ENCODE data around the gene MMP28.

MMP28 gene

DNA sequence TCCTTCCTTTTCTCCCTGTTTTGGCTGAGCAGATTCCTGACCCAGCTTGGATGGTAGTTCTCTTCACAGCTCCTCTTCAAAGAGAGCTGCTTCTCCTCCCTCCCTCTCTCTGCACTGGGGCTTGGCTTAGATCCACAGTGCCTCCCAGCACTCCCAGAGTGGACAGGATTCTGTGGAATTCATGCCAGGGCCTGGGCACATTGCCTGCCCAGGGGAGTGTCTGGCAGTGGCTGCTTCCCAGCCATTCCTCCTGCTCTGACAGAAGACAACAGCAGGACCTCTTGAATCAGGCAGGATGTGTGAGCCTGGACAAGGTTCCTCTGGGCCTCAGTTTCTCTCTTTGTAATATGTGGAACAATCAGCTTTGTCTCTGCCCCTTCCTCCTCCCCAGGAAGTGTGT is 4.5 kb upstream of the MMP28 start:
- DNase-seq (ENCODE audit: low spot score): peak; percentile 81

- no peak for DNase-seq (ENCODE audit: low spot score)
Observed at GRCh38 chr17:35797918-35798317, 2.5 kb upstream of the MMP28 start.

DNA sequence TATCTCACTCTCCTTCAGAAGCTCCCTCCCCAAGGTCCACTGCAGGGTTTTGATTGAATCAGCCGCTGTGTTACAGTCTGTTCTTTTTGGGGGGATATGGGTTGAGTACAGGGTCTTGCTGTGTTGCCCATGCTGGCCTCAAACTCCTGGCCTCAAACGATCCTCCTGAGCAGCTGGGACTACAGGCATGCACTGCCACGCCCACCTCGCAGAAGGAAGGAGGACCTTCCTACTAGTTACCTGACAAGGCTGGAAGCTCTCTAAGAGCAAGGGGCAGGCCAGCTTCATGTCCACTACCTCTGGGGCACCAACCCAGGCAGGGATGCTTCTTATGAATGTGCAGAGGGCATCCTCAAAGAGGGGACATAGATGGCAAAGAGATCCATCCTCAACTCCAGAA is 1.9 kb upstream of the MMP28 start:
- no peak for DNase-seq (ENCODE audit: low spot score)

DNA sequence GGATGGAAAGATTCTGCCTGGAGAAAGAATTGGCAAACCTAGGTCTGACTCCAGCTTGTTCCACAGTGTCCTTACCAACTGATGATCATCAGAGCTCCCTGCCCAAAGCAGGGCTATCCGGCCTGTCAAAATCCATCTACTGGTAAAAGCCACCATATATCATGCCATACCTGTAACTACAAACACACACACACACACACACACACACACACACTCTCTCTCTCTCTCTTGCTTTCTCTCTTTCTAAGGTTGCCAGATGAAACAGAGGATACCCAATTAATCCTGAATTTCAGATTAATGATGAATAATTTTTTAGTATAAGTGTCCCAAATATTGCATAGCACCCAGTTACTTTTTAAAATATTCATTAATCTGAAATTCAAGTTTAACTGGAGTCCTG is 1.5 kb upstream of the MMP28 start:
- DNase-seq (ENCODE audit: low spot score): no peak

DNA sequence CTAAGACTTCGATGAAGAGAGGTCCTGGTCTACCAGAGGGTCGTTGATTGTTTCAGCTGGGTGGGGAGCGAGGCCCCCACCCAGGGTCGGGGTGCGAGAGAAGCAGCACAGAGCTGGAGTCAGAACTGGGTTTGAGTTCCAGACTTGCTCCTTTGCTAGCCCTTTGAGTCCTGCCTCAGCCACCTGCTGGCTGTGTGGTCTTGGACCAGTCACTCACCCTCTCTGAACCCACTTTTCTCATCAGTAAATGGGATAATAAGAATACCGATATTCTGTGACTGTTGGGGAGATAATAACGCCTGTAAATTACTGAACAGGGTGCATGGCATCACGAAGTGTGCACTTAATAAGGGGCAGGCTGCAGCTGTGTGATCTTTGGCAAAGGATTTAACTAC is 427 bp upstream of the MMP28 start:
- DNase-seq (ENCODE audit: low spot score): no peak

- DNase-seq (ENCODE audit: low spot score): no peak
Observed at GRCh38 chr17:35793257-35793656, 2.2 kb downstream of the MMP28 start.

DNA sequence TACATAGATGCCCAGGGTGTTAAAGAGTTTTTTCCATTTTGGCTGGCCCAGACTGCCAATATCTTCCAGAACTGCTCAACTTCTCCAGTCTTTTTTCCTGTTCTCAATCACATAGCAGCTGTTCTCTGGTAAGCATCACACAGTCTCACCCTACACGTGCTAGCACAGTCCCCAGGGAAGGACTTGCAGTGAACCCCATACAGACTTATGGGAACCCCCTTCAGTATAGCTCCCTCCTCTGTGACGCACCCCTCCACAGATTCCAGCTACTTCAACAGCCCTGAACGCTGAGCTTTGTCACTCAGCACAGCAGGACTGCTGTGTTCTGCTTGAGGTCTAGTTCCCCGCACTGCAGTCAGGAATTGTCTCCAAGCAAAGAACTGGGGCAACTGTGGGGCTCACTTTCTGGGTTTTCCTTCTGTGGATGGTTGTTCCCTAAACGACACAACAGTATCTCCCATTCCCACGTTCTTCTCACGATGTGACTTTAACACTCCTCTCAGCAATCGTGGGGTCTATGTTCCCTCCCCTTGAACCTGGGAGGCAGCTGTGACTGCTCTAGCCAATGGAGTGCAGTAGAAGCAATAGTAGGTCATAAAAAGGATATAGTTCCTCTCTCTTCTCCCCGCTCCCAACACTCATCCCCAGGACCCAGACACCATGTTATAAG is 3.6 kb downstream of the MMP28 start:
- no peak for DNase-seq (ENCODE audit: low spot score)

- DNase-seq (ENCODE audit: low spot score): no peak
Observed at GRCh38 chr17:35790841-35791240, 4.6 kb downstream of the MMP28 start.

- DNase-seq (ENCODE audit: low spot score): peak; percentile 86
Observed at GRCh38 chr17:35788477-35789368, 6.7 kb downstream of the MMP28 start.

- no peak for DNase-seq (ENCODE audit: low spot score)
Observed at GRCh38 chr17:35786941-35787432, 8.5 kb downstream of the MMP28 start.

DNA sequence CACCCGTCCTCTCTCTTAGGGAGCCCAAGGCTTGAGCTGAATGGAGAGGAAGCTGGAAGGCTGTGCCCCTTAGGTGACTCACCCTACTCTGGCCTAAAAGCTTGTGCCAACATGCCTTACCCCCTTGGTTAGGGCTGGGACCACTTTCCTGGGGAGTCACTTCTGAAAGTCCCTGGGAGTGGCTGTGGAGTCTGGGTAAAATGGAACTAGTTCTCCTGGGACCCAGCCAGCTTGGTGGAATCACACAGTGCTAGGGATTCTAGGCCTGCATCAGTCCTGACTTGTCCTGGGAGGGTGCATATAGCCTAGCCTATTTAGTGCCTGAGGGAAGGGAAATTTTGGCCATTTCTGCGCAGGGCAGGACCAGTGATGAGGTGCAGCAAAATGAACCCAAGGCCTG is 10.5 kb downstream of the MMP28 start:
- no peak for DNase-seq (ENCODE audit: low spot score)

DNA sequence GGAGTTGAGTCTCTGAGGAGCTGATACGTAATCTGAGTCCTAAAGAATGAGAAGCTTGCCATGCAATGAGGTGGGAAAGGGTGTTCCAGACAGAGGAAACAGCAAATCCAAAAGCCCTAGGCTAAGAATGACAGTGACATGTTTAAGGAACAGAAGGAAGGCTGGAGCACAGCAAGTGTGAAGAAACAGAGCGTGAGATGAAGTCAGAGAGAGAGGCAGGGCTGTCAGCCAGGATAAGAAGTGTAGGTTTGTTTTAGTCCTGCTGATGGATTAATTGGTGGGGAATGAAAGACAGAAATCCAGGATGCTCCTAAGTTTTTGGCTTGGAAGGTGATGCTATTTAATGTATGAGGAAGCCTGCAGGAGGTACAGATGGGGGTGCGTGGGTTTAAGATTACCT is 14.5 kb downstream of the MMP28 start:
- no peak for DNase-seq (ENCODE audit: low spot score)

DNA sequence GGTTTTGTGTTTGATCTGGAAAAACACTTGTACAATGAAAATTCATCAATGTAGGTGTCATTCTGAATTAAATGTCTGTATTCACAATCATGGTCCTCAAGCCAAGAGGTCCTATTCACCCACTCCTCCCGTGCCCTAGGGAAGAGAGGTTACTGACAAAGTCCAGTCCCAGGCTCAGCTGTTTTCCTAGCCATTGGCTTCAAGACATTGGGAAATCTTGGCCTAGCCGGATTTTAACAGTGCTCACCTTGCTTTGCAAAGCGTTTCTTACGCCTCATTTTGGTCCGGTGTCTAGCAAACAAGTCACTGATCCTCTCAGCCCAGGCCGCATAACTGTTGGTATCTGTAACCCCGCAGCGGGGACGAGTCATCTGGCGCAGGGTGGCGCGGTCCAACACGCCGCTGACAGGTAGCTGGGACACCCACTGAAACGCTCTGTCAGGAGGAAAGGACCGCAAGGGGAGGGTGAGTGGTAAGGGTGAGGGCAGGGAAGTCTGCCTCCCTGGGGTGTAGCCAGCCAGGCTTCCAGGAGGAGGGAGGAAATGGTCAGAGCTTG is 16.7 kb downstream of the MMP28 start:
- no peak for DNase-seq (ENCODE audit: low spot score)

DNA sequence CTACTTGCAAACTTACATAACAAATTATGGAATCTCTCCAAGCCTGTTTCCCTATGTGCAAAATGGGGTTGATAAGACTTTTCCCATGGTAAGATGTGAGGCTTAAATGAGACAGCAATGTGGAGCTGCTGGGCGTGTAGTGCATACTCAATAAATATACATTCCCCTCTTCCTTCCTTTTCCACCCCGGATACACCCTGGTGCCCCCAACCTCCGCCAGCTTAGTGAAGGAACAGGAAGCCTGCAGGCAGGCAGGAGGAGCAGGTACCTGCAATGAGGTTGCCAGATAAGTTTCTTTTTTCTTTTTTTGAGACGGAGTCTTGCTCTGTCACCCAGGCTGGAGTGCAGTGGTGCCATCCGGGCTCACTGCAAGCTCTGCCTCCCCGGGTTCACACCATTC is 19.9 kb downstream of the MMP28 start:
- DNase-seq (ENCODE audit: low spot score): no peak

DNA sequence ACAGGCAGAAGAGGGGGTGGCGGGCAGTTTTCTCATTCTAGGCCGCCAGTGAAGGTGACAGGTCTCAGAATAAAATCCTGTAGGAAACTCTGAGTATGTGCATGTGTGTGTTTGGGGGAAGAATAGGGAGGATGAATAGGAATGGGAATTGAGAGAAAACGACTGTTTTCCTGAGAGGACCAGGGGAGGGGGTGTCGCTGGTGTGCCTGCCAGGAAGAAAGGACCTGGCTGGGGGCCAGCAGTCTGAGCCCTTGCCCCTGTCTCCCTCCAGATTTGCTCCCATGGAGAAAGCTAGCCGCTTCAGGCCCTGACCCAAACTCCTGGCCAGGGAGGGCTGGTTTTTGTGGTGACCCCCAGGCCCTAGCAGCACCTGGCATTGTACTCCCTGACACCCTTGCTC is 20.4 kb downstream of the MMP28 start:
- DNase-seq (ENCODE audit: low spot score): no peak

- peak; percentile 67 for DNase-seq (ENCODE audit: low spot score)
Observed at GRCh38 chr17:35774499-35774898, 20.9 kb downstream of the MMP28 start.

DNA sequence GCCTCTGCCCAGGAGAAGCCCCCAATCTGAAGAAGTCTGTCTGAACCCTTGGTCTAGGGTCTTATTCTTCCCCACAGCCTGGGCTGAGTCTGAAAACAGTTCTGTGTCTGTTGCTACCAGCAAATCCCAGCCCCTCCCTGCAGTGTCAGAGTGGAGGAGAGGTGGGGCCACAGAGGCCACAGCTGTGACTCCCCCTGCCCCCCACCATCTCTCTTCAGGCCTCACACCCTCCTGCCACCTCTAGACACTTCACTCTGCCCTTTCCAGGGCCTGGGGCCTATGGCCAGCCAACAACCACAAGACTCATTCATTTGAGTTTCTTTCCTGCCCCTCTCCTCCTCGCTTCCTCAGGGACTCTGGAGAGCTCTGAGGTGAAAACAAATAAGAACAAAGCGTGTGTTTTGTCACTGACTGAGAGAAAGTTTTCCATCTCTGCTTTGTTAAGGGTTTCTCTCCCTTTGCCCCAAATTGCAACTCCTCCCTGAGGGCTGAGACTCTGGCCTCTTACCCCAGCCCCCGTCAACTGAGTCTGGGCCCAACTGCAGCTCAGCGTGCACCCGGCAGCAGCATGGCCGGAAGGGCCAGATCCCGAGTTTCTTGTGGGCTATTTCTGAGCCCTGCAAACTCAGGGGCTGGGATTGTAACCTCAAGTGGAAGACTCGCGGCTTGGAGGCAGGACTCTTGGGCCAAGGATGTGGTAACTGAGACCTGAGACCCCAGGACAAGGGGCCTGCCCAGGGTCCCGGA is 21.6 kb downstream of the MMP28 start:
- DNase-seq (ENCODE audit: low spot score): no peak

DNA sequence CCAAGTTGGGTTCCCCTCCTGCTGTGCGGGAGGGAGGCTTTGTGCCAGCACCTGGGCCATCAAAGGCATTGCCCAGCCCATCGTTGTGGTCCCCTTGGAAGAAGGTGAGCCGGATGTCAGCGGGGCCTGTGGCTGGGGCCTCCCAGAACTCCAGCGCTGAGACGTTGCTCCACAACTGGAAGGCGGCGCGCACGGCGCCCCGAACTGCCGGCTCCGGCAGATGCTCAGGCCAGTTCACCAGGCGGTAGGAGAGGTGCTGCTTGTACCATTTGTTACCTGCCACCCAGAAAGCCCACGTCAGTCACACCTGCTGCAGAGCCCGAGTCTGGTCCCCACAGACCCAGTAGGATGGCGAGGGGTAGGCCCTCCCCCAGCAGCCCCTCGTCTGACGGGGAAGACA is 22.3 kb downstream of the MMP28 start:
- DNase-seq (ENCODE audit: low spot score): no peak

GRCh38 chr17:35769895-35770486 is 25.4 kb downstream of the MMP28 start:
- no peak for DNase-seq (ENCODE audit: low spot score)

DNA sequence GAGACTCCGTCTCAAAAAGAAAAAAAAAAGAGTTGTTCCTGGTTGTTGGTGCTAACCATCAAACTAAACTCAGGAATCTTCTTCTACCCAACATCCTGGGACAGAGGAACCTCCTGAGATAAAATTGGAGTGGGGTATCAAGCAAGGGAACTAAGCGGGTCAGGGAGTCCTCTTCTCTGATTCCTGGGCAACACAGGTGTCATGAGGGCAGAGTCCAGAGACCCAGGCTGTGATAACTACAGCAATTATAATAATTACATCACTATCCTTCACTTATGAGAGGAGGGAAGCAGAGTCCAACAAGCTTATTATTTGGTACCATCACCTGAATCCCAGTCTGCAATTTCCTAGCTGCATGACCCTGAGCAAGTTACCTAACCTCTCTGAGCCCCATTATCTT is 26.6 kb downstream of the MMP28 start:
- DNase-seq (ENCODE audit: low spot score): no peak

DNA sequence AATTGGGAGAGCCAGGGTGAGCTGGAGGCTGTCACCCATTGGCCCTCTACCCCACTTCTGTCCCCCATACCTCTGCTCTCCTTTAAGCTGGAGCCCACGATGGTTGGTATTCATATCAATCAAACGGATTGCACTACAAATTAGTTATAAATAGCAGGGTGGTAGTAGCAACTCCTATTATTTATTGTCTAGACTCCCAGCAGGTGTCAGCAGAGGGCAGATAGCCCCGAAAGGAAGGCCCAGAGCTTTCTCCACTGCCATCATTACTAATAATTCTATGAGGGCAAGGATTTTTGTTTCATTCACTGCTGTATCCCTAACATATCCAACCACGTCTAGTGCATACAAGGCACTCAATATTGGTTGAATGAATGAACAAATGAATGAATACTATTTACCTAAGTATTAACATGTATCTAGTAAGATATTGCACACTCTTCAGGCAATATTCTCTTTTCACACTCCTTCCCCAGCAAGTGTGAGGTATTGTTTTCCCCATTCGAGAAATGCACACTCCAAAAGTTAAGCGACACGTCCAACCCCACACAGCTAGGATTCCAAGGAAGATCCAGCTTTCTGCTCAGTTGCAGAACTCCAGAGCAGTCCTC is 28.4 kb downstream of the MMP28 start:
- peak; percentile 86 for DNase-seq (ENCODE audit: low spot score)

DNA sequence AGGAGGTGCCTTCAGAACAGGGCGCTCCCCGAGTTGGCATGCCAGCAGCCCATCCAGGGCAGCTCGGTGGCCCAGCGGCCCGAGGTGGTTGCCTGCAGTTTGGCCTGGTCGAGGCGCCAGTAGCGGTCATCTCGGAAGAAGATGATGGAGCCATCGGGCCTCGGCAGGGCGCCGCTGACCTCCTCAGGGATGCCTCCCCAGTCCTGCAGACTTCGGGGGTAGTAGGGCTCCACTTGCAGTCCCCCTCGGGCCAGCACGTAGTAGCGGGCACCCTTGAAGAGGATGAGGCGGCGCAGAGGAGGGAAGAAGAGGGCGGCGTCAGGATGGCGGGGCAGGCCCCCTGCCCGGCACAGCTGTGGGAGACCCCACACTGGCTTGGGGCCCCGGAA is 29.0 kb downstream of the MMP28 start:
- DNase-seq (ENCODE audit: low spot score): no peak
